Measurements from ENCODE around the gene S100A6.
"Not testable (repeated sequence)": the region's sequence is repeated elsewhere in the genome, so short reads cannot be mapped to it uniquely, and the experiment has no call there.

S100A6 gene

GRCh38 chr1:153535242-153536011 is at the start of gene S100A6:
S100A6 (minus strand) TSS chr1:153535991; CDS start chr1:153535339, 652 bp downstream.
- peak in 12 of 58 donors; percentile 13 to 74 (median 26) for DNase-seq

DNA sequence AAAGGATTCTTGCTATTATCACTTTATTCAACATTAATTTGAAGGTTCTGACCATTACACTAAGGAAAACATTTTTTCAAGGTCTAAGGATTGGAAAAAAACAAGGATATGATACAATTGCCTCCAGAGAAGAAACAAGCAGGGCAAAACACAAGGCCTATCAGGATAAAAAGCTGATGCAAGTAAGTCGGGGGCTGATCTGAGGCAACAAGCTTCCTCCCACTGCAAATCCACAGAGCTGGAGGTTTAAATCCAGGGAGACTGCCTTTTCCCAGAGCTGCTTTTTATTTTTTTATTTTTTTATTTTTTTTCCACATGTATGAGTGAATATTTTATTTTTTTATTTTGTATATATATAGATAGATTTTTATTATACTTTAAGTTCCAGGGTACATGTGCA is 49.2 kb upstream of the S100A6 start:
- DNase-seq: no peak

- DNase-seq: no peak
Observed at GRCh38 chr1:153583976-153584375, 48.2 kb upstream of the S100A6 start.

- DNase-seq: not testable (repeated sequence)
Observed at GRCh38 chr1:153583514-153583913, 47.7 kb upstream of the S100A6 start.

GRCh38 chr1:153582836-153583235 is 47.0 kb upstream of the S100A6 start:
- not testable (repeated sequence) for DNase-seq

DNA sequence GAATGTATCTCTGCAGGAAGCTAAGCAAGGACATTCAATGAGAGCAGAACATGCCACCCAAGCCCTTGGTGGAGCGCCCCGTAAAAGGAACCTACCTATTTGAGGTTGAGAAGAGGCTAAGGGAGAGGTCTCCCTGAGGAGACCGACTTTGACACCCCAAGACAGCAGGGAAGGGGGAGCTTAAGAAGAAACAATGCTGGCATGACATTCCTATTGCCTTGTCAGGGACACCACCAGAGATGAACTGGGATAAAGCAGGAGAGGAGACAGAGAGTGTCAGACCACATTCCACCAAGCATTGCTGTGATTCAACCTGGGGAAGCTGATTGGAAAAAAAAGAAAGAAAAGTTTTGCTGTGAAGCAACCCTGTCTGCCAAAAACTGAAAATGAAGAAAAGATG is 43.1 kb upstream of the S100A6 start:
- no peak for DNase-seq

GRCh38 chr1:153578490-153578889 is 42.7 kb upstream of the S100A6 start:
- no peak for DNase-seq

GRCh38 chr1:153577624-153578051 is 41.8 kb upstream of the S100A6 start:
- DNase-seq: peak in 30 of 58 donors; percentile 3 to 70 (median 28)

- no peak for DNase-seq
Observed at GRCh38 chr1:153577138-153577537, 41.3 kb upstream of the S100A6 start.

DNA sequence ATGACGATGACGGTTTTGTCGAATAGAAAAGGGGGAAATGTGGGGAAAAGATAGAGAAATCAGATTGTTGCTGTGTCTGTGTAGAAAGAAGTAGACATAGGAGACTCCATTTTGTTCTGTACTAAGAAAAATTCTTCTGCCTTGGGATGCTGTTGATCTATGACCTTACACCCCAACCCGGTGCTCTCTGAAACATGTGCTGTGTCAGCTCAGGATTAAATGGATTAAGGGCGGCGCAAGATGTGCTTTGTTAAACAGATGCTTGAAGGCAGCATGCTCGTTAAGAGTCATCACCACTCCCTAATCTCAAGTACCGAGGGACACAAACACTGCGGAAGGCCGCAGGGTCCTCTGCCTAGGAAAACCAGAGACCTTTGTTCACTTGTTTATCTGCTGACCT is 39.7 kb upstream of the S100A6 start:
- DNase-seq: not testable (repeated sequence)

GRCh38 chr1:153575081-153575491 is 39.3 kb upstream of the S100A6 start:
- DNase-seq: not testable (repeated sequence)

- no peak for DNase-seq
Observed at GRCh38 chr1:153573351-153573750, 37.6 kb upstream of the S100A6 start.

GRCh38 chr1:153572569-153573015 is 36.8 kb upstream of the S100A6 start:
- peak in 56 of 58 donors; percentile 11 to 87 (median 64) for DNase-seq

DNA sequence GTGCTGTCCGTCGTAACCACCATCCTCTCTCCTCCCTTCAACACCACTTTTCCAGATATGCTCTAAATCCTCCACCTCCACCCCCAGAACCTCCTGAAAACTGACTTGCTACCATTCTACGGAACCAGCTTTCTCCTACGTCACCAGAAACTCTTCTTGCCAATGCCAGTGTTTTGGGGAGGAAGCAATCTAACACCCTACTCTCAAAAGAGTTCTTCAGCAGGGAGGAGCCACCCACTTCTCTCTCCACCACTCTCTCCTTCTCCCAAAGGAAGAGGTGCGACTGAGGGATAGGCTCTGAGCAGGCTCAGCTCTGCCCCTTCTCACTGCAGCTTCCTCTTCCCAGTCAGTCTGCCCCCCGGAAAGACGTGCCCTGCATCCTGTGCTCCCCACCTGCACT is 35.9 kb upstream of the S100A6 start:
- DNase-seq: peak in 5 of 58 donors; percentile 2 to 44 (median 8)

DNA sequence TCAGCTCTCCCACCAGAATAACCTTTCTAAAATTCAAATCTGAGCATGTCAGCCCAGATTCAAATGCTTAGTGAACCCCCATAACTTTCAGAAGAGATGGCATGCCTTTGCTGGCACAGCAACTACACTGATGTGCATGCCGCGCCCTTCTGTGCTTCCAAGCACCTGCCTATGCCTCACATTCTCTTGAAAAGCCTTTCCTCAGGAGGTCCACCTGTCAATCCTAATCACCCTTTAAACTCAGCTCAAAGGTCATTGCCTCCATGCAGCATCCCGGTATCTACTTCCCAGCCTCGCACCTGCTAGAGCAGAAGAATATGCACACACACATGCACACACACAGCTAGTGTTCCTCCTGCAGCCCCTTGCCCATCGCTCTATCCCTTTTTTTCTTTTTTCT is 35.1 kb upstream of the S100A6 start:
- no peak for DNase-seq

DNA sequence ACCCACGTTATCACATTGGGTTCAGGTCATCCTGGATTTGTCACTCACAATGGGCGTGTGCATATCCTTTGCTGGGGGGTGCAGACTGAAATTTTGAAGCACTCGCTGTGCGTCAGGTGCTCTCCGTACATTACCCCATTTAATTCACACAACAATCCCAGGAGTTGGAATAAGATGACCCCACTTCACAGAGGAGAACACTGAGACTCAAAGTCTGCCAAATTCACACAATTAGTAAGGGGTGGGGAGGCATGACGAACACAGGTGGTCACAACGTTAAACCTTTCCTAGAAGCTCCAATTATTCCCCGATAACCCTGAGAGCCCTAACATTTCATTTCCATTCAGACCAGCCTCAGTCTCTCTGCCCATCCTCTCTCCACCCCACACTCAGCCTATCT is 33.7 kb upstream of the S100A6 start:
- no peak for DNase-seq

- DNase-seq: peak in 56 of 58 donors; percentile 22 to 86 (median 70)
Observed at GRCh38 chr1:153568367-153569099, 32.7 kb upstream of the S100A6 start.

DNA sequence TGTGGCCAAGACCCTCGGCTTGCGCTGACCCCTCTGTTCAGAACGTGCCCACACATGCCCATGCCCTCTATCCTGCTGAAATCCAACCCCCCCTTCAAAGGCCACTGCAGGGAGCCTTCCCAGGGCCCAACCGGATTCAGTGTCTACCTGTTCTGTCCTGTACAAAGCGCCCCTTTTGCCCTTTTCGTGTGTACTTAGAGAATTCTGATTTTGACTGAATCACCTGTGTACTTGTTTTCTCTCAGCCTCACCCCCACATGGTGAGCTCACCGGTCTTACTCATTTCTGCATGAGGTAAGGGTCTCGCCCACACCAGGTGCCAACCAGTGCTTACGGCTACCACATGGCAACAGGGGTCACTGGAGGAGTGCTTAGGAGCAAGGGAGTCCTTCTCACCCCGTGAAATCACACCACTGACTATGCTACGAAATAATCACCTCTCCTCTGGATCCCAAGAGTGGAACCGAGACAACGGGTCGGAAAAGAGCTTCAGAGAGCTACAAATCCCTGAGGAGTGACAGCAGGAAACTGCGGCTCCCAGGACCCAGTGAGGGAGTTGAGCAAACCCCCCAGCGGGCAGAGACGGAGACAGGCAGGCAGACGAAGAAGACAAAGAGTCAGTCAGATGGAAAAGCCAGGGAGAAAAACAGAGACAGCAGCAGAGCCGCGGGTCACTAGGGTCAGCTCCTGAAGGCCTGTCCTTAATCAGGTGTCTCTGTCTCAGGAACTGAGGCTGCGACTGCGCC is 32.0 kb upstream of the S100A6 start:
- DNase-seq: no peak

GRCh38 chr1:153566414-153567371 is 30.9 kb upstream of the S100A6 start:
- peak in 36 of 58 donors; percentile 8 to 87 (median 33) for DNase-seq

Data from anterior cingulate cortex (tissue), 58 donors.